ENCODE measurements around the gene GRB7. TPM values are rescaled to one million over a fixed set of nuclear protein-coding genes. Genes with fewer than 3 reads are reported as not detected.
"Not testable (repeated sequence)": the region's sequence is repeated elsewhere in the genome, so short reads cannot be mapped to it uniquely, and the experiment has no call there.

Gene GRB7
- total RNA-seq, 1 donor from 2014 or later: 1.6 TPM

- Histone ChIP-seq H3K27me3 (no peaks in the 10 kb centered on the region), H3K36me3 (peaks cover 53 to 94% of the 10 kb centered on the region in 2 donors), H3K4me1 (no peaks in the 10 kb centered on the region), H3K27ac (no peak overlapping the region), H3K4me3 (no peak overlapping the region), H3K9me3 (no peaks in the 10 kb centered on the region)
- intact Hi-C loops (cut with DNase I): loop anchor here (10.0 kb wide), 1 partner anchor 202 kb away; the partner anchor contains the start of genes LRRC3C and ORMDL3
- DNase-seq (ENCODE audit: low spot score in 2 of 2): no peak
- TF ChIP-seq, protein P1, sequence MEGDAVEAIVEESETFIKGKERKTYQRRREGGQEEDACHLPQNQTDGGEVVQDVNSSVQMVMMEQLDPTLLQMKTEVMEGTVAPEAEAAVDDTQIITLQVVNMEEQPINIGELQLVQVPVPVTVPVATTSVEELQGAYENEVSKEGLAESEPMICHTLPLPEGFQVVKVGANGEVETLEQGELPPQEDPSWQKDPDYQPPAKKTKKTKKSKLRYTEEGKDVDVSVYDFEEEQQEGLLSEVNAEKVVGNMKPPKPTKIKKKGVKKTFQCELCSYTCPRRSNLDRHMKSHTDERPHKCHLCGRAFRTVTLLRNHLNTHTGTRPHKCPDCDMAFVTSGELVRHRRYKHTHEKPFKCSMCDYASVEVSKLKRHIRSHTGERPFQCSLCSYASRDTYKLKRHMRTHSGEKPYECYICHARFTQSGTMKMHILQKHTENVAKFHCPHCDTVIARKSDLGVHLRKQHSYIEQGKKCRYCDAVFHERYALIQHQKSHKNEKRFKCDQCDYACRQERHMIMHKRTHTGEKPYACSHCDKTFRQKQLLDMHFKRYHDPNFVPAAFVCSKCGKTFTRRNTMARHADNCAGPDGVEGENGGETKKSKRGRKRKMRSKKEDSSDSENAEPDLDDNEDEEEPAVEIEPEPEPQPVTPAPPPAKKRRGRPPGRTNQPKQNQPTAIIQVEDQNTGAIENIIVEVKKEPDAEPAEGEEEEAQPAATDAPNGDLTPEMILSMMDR (IDR thresholded peaks at IDR 0.05): no peak
Observed at GRCh38 chr17:39722965-39723848, 14.5 kb upstream of the GRB7 start.

DNA sequence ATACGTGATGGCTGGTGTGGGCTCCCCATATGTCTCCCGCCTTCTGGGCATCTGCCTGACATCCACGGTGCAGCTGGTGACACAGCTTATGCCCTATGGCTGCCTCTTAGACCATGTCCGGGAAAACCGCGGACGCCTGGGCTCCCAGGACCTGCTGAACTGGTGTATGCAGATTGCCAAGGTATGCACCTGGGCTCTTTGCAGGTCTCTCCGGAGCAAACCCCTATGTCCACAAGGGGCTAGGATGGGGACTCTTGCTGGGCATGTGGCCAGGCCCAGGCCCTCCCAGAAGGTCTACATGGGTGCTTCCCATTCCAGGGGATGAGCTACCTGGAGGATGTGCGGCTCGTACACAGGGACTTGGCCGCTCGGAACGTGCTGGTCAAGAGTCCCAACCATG, 13.0 kb upstream of the GRB7 start:
- Histone ChIP-seq H3K9me3 (no peaks in the 10 kb centered on the region), H3K36me3 (peaks cover 43 to 84% of the 10 kb centered on the region in 2 donors), H3K4me3 (no peak overlapping the region), H3K4me1 (peaks cover 0 to 6% of the 10 kb centered on the region in 2 donors), H3K27ac (no peak overlapping the region), H3K27me3 (no peaks in the 10 kb centered on the region)
- intact Hi-C loops (cut with DNase I): loop anchor here (10.0 kb wide), 1 partner anchor 200 kb away; the partner anchor contains the start of genes LRRC3C and ORMDL3
- DNase-seq (ENCODE audit: low spot score in 2 of 2): no peak
- TF ChIP-seq, protein P1 (IDR thresholded peaks at IDR 0.05): no peak

DNA sequence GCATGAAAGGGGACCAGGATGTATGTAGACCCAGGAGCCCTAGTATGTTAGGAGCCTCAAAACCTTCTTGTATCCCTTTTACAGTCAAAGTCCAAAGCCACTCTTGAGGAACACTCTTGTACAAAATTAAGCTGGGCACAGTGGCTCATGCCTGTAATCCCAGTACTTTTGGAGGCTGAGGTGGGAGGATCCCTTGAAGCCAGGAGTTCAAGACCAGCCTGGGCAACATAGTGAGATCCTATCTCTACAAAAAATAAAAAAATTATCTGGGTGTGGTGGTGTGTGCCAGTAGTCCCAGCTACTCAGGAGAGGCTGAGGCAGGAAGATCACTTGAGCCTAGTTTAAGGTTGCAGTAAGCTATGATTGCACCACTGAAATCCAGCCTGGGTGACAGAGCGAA, 11.8 kb upstream of the GRB7 start:
- intact Hi-C loops (cut with DNase I): loop anchor here (10.0 kb wide), 1 partner anchor 199 kb away; the partner anchor contains the start of genes LRRC3C and ORMDL3
- DNase-seq (ENCODE audit: low spot score in 2 of 2); H3K9me3 ChIP-seq; H3K27me3 ChIP-seq; H3K27ac ChIP-seq; H3K4me3 ChIP-seq; H3K4me1 ChIP-seq: not testable (repeated sequence)
- peaks cover 40 to 72% of the 10 kb centered on the region in 2 donors for H3K36me3 ChIP-seq

GRCh38 chr17:39726617-39727016, 11.1 kb upstream of the GRB7 start:
- no peaks in the 10 kb centered on the region for H3K27me3 ChIP-seq
- no peak overlapping the region for H3K4me3 ChIP-seq
- TF ChIP-seq, protein P1 (IDR thresholded peaks at IDR 0.05): no peak
- H3K9me3 ChIP-seq: no peaks in the 10 kb centered on the region
- peaks cover 40 to 68% of the 10 kb centered on the region in 2 donors for H3K36me3 ChIP-seq
- H3K4me1 ChIP-seq: peaks cover 0 to 10% of the 10 kb centered on the region in 2 donors
- intact Hi-C loops (cut with DNase I): loop anchor here (10.0 kb wide), 1 partner anchor 198 kb away; the partner anchor contains the start of genes LRRC3C and ORMDL3
- DNase-seq (ENCODE audit: low spot score in 2 of 2): no peak
- H3K27ac ChIP-seq: no peak overlapping the region

DNA sequence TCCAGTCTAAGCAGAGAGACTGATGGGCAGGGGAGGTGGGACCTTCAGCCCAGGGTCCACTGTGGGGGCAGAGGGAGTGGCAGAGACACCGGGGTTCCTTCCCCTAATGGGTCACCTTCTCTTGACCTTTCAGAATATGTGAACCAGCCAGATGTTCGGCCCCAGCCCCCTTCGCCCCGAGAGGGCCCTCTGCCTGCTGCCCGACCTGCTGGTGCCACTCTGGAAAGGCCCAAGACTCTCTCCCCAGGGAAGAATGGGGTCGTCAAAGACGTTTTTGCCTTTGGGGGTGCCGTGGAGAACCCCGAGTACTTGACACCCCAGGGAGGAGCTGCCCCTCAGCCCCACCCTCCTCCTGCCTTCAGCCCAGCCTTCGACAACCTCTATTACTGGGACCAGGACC, 10.2 kb upstream of the GRB7 start:
- peaks cover 34 to 59% of the 10 kb centered on the region in 2 donors for H3K36me3 ChIP-seq
- DNase-seq (ENCODE audit: low spot score in 2 of 2): no peak
- no peaks in the 10 kb centered on the region for H3K9me3 ChIP-seq

More for the DNA sequence above, 10.2 kb upstream of the GRB7 start:
- no peak overlapping the region for H3K4me3 ChIP-seq
- TF ChIP-seq, protein P1 (IDR thresholded peaks at IDR 0.05): no peak
- H3K27ac ChIP-seq: no peak overlapping the region
- intact Hi-C loops (cut with DNase I): loop anchor here (10.0 kb wide), 1 partner anchor 197 kb away; the partner anchor contains the start of genes LRRC3C and ORMDL3
- no peaks in the 10 kb centered on the region for H3K27me3 ChIP-seq
- peaks cover 0 to 10% of the 10 kb centered on the region in 2 donors for H3K4me1 ChIP-seq

Measured in ascending aorta (tissue), 2 donors.